Measurements from ENCODE around the gene RARG. TPM values are rescaled to one million over a fixed set of nuclear protein-coding genes. Genes with fewer than 3 reads are reported as not detected.
"Not testable (repeated sequence)": the region's sequence is repeated elsewhere in the genome, so short reads cannot be mapped to it uniquely, and the experiment has no call there.

The RARG gene
- total RNA-seq, 1 donor from 2014 or later, result 79.1 TPM

- Histone ChIP-seq H3K27ac (peak overlapping the region; percentile 11), H3K4me3 (no peak overlapping the region), H3K27me3 (no peaks in the 10 kb centered on the region), H3K9me3 (no peaks in the 10 kb centered on the region), H3K4me1 (peaks cover 31% of the 10 kb centered on the region), H3K36me3 (peaks cover 0 to 12% of the 10 kb centered on the region in 2 donors)
- intact Hi-C loops (cut with DNase I), result no loop called here
- DNase-seq (ENCODE audit: extremely low spot score in 2 of 2), result no peak
- TF ChIP-seq POLR2A (IDR thresholded peaks at IDR 0.05) (no peak), POLR2AphosphoS5 (IDR thresholded peaks at IDR 0.05; ENCODE audit: insufficient read depth in 1 of 2, low read depth in 1 of 2) (no peak)
- TF ChIP-seq, protein P1, sequence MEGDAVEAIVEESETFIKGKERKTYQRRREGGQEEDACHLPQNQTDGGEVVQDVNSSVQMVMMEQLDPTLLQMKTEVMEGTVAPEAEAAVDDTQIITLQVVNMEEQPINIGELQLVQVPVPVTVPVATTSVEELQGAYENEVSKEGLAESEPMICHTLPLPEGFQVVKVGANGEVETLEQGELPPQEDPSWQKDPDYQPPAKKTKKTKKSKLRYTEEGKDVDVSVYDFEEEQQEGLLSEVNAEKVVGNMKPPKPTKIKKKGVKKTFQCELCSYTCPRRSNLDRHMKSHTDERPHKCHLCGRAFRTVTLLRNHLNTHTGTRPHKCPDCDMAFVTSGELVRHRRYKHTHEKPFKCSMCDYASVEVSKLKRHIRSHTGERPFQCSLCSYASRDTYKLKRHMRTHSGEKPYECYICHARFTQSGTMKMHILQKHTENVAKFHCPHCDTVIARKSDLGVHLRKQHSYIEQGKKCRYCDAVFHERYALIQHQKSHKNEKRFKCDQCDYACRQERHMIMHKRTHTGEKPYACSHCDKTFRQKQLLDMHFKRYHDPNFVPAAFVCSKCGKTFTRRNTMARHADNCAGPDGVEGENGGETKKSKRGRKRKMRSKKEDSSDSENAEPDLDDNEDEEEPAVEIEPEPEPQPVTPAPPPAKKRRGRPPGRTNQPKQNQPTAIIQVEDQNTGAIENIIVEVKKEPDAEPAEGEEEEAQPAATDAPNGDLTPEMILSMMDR (IDR thresholded peaks at IDR 0.05), result no peak
These were observed 26.1 kb downstream of the RARG start for GRCh38 chr12:53205747-53206419.

- no peaks in the 10 kb centered on the region for H3K27me3 ChIP-seq
- DNase-seq (ENCODE audit: extremely low spot score in 2 of 2), result no peak
- TF ChIP-seq POLR2AphosphoS5 (IDR thresholded peaks at IDR 0.05; ENCODE audit: insufficient read depth in 1 of 2, low read depth in 1 of 2), result no peak
- no peak for TF ChIP-seq POLR2A (IDR thresholded peaks at IDR 0.05)
- TF ChIP-seq, protein P1 (IDR thresholded peaks at IDR 0.05), result no peak
- intact Hi-C loops (cut with DNase I), result no loop called here
- H3K9me3 ChIP-seq, result no peaks in the 10 kb centered on the region
- H3K4me3 ChIP-seq, result no peak overlapping the region
- peaks cover 31% of the 10 kb centered on the region for H3K4me1 ChIP-seq
- H3K36me3 ChIP-seq, result no peaks in the 10 kb centered on the region
- H3K27ac ChIP-seq, result no peak overlapping the region
These were observed 27.7 kb downstream of the RARG start for GRCh38 chr12:53204351-53204750.

- intact Hi-C loops (cut with DNase I); H3K27ac ChIP-seq; H3K4me3 ChIP-seq; H3K27me3 ChIP-seq; H3K9me3 ChIP-seq; DNase-seq (ENCODE audit: extremely low spot score in 2 of 2); H3K36me3 ChIP-seq: not testable (repeated sequence)
- H3K4me1 ChIP-seq, result peaks cover 25% of the 10 kb centered on the region
These were observed 29.7 kb downstream of the RARG start for GRCh38 chr12:53202316-53202715.

DNA sequence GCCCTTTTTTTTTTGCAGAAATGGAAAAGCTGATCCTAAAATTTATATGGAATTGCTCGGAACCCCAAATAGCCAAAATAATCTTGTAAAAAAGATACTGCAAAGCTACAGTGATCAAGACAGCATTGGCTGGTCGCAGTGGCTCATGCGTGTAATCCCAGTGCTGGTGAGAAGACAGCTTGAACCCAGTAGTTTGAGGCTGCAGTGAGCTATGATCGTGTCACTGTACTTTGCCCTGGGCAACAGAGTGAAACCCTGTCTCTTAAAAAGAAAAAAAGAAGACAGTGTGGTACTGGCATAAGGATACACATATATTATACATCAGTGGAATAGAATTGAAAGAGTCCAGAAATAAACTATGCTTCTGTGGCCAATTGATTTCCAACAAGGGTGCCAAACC is 30.4 kb downstream of the RARG start:
- TF ChIP-seq POLR2AphosphoS5 (IDR thresholded peaks at IDR 0.05; ENCODE audit: insufficient read depth in 1 of 2, low read depth in 1 of 2) (no peak), POLR2A (IDR thresholded peaks at IDR 0.05) (no peak)
- TF ChIP-seq, protein P1 (IDR thresholded peaks at IDR 0.05), result no peak
- intact Hi-C loops (cut with DNase I), result loop anchor here (2.0 kb wide), 1 partner anchor 47 kb away; no protein-coding TSS in a partner anchor
- DNase-seq (ENCODE audit: extremely low spot score in 2 of 2), result no peak
- Histone ChIP-seq H3K27me3 (no peaks in the 10 kb centered on the region), H3K4me3 (no peak overlapping the region), H3K4me1 (peaks cover 22% of the 10 kb centered on the region), H3K9me3 (no peaks in the 10 kb centered on the region), H3K36me3 (no peaks in the 10 kb centered on the region), H3K27ac (no peak overlapping the region)

DNA sequence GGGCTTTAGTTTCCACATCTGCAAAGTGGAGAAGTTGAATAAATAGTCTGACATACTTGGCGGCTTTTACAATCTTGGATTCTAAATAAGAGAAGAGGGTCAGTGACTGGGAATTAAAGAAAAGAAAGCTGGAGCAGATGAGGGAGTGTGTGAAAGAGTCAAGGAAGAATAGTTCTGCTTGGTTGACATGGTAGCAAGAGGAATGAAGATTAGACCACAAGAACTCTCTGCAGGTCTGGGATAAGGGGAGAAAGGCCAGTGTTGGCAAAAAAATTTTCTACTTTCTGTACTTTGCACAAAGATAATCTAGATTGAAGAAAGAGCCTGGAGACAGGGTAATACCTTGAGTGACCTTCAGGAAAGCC is 30.9 kb downstream of the RARG start:
- intact Hi-C loops (cut with DNase I), result loop anchor here (2.0 kb wide), 1 partner anchor 48 kb away; no protein-coding TSS in a partner anchor
- TF ChIP-seq POLR2A (IDR thresholded peaks at IDR 0.05) (no peak), POLR2AphosphoS5 (IDR thresholded peaks at IDR 0.05; ENCODE audit: insufficient read depth in 1 of 2, low read depth in 1 of 2) (no peak)
- TF ChIP-seq, protein P1 (IDR thresholded peaks at IDR 0.05), result no peak
- no peaks in the 10 kb centered on the region for H3K36me3 ChIP-seq
- no peak overlapping the region for H3K4me3 ChIP-seq
- peaks cover 17% of the 10 kb centered on the region for H3K4me1 ChIP-seq
- no peak overlapping the region for H3K27ac ChIP-seq
- no peaks in the 10 kb centered on the region for H3K9me3 ChIP-seq
- DNase-seq (ENCODE audit: extremely low spot score in 2 of 2), result no peak
- no peaks in the 10 kb centered on the region for H3K27me3 ChIP-seq
